HG02642 (cell line): ENCODE data around the gene ARID2.

Experiments
- ATAC-seq: cut with Tn5 transposase; IDR thresholded peaks from one replicate; pipeline ENCODE4 v1.9.1; 2021; ENCODE audit warnings: mild to moderate bottlenecking; ENCODE audit not compliant: unreplicated experiment, poor library complexity

ARID2 gene

DNA sequence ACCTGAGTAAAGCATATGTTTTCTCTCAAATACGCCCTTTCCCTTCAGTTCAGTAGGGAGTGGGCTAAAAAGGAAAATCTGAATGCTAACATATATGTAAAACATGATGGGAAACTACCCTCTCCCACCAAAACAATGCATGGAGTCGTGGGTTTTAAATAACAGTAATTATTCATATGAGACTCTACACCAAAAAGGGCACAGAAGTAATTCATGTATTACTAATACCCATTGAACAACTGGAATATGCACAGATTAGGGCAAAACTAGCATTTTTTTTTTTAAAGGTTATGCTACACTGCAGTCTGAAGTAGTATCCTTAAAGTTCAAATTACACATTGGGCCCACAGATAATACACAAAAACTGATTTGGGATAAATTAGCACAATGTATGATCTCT lies 8.1 kb upstream of the ARID2 start:
- no peak for ATAC-seq

DNA sequence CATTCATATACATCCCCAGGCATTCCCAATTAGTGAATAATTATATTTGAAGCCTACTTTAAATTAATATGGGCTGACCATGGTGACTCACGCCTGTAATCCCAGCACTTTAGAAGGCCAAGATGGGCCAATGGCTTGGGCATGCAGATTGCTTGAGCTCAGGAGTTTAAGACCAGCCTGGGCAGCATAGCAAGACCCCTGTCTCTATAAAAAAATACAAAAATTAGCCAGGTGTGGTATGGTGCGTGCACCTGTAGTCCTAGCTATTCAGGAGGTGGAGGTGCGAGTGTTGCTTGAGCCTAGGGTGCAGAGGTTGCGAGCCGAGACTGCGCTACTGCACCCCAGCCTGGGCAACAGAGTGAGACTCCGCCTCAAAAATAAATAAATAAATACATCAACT lies 7.6 kb upstream of the ARID2 start:
- no peak for ATAC-seq

DNA sequence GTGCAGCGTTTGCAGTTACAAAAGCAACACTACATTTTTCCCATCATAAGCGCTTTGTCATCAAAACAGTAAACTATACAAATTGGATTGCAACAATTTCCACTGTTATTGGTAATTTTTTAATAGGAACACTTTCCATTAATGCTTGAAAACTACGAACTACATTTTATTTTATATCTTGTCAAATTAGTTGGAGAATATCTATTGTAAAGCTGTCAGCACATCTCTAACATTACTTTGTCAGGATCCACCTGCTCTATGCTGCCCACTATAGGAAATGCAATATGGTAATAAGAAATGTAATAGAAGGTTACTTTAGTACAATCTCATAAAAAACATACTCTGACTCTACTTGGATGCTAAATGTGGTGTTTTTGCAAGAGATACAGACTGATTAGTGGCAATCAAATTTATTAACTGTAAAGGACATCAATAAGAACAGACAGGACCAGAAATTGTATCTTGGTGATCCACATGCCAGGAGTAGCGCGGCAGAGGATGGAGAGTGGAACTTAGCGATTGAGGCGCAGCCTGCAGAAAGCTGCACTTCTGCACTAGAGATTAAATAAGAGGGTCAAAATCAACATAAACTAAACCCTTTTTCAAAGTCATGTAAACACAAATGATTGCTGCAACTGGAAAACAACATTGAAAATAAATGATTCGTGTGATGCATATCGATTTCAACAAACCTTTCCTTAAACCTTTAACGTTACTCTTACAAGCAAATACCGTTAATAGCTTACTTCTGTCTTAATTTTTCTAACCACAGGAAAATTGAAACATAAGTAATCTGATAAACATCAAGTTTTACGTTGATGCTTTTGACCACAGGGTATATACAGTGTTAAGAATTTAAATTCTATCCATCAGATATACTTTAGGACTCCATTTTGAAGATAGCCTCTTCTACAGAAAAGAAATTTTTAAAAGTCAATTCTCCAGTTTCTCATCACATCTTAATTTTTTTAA lies 3.6 kb upstream of the ARID2 start:
- no peak for ATAC-seq

DNA sequence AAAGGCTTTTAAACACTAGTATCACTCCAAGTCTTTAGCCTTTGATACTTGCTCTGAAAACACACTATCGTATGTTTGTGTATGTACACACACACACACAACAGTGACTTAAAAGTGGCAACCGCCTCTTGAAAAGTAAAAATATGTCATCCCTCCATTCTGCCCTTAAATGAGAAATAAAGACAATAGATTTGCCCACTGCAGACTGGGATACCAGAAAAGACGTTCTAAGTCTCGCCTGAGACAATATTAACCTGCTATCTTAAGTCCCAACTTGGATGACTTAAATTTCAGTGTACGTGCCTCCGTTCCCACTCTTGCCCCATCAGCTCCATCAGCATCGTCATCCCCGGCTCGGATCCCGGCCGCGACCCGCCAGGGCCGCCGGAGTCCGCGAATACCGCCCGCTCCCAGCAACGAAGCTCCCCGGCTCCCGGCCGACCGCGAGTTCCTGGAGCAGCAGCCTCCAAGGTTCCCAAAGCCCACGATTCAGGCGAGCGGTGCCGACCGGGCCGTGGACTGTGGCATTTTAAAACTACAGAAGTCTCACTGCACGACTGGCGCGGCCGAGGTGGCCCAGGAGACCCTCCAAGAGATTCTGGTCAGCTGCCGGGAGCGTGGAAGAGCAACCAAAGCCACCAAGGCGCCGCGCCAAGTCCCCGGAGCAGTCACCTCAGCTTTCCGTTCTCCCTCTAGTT lies 2.8 kb upstream of the ARID2 start:
- ATAC-seq: no peak

DNA sequence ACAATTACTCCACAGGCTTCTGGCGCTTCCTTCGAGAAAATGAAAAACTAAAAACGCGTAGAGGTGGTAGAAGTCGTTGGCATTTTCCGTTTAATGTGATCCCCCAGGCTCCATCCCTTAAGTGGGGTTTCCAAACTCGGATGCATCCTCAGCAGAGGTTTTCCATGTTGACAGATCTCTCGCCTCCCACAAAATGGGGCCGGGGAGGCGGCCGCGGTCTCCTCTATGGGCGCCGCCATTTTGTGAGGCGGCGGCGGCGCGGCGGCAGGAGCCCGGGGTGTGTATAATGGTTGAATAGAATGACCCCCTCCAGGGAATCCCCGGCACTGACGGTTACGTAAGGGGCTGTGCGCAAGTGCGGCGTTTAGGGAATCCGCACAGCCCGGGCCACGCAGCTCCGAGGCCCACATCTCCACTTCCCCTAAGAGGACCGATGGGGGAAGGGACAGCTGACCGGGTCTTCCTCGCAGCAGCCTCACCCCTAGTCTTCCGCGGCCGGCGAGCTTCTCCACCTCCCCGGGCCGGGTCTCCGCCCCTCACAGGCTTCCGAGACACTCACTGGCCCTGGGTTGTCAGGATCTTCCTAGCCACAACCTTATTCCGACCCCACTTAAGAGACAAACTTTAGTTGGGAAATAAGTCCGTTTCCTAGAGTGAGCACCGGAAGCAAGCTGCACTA lies 2.1 kb upstream of the ARID2 start:
- peak; percentile 60 for ATAC-seq

DNA sequence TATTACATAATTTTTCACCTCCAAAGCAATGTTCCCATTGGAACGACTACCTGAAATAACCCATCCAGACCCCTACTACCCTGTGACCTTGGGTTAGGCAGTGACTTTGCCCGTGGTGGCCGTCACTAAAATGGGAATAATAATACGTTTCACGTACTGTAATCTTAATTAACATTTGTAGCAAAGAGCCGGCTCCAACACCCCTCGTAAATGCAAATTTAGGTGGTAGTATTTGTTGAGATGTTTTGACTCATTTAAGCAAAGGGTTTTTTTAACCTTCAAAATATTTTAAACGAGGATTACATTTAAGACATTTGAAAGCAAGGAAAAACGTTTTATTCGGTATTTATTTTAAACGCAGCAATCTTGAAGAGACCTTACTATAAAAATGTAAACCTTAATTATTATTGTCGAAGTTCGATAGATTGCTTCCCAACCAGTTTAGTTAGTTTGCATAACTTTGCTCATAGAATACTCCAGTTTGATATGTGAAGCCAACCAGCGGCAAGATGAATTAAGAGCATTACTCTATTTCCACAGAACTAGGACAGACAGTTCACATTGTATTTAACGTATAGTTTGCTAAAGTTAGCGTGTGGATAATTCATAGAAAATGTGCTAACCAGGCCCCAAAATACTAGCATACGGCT lies 1.4 kb upstream of the ARID2 start:
- no peak for ATAC-seq

DNA sequence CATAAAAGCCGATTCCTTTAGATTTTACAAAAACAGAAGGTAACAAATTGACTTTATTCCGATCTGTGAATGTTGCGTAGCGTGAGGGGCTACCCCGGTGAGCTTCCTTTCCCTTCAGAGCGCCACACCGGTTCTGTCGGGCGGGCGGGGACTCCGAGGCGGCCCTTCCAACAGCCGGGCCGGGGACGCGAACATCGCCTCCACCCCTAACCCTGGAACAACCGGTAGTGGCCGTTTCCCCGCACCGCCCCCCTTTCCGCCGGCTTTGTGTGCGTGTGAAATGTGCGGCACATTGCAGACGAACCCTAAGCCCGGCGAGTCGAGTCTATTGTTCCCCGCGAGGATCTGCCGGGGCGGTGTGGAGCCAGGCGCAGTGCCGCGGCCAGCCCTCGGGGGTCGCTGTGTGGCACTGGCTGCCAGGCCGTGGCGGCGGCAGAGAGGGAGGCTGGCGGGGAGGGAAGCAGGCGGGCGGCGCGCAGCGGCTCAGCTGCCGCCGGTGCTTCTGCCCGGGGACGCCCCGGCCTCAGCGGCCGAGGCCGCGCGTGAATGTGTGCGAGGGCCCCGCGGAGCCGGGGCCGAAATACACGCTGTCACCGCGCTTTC lies 775 bp upstream of the ARID2 start:
- ATAC-seq: peak; percentile 64

DNA sequence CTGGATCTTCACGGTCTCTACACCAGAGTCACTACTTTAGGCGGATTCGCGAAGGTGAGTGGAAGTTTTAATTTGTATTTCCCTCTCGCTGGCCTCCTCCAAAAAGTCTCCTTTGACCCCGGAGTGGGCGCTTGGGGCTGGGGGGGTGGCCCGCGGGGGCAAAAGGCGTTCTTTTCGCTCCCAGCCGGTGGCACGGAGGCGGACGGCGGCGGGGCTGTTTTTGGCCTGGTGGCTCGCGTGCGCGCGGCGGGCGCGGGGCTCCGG lies 510 bp downstream of the ARID2 start:
- no peak for ATAC-seq

DNA sequence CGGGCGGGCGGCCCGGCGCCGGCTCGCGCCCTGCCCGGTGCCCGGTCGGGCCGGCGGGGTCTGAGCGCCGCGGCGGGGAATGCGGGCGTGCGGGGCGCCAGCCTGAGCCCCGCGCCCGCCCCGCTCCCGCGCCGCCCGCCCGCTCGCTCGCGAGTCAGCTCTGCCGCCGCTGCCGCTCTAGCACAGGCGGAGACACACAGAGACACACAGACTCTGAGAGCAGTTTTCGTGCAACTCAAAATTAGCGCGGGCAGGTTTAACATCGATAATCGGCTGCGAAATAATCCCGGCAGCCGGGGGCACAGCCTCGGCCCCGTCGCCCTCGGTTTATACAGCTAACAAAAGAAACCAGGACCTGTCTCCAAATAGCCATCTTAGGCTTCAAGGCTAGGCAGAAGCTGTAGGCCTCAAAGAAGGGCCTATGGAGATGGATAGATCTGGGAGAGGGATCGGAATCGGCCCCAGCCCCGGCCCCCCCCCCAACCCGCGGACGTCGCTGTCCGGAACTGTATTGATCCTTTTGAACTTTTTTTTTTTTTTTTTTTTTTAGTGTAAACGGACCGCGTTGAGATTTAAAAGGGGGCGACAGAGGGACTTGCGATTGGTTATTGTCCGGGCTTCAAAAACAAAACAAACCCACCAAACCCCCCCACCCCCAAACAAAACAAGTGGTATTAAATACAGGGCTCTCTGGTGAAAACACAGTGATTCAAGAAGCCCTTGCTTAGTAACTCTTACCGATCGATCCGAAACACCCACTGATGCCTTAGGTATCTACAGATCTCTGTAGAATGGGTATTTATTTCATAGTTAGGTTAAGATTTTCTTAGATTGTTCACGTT lies 1.1 kb downstream of the ARID2 start:
- no peak for ATAC-seq

DNA sequence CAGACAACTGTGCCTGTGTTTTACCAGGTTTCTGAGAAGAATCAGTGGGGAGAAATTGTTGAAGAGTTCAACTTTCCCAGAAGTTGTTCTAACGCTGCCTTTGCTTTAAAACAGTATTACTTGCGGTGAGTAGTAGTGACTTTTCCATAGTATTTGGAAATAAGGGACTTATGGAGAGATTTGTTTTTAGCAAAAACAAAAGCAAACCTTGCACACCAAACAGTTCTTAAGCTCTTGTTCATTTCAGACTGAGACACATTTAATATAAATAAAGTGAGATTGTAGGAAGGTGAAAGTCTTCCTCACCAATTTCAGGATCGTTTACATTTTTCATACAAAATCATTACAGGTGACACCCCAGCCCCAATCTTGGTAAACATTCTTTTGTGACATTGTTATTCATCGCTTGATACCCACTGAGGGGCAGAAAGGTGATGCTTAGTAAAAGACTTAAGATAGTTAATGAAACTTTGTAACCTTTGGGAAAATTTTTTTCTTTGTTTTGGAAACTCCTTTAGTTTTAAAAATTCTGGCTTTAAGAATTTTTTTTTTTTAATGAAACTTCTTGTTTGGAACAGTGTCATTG lies 1.8 kb downstream of the ARID2 start:
- no peak for ATAC-seq

DNA sequence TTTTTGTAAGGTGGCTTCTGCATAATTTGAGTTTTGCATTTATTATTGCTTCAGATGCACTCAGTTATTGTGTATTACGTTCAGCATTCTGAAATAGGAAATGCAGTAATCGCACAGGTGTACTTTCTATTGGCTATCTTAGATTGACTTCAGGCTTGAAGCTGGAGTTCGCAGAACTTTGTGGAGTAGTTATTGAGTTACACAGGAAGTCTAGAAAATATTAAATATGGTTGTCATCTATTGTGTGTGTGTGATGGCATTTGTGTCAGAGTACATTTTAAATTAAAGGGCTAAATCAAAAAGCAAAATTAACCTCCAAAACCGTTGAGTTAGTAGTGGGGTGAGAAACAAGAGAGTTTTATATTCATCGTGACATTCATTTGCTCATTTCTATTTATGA lies 2.7 kb downstream of the ARID2 start:
- ATAC-seq: no peak

DNA sequence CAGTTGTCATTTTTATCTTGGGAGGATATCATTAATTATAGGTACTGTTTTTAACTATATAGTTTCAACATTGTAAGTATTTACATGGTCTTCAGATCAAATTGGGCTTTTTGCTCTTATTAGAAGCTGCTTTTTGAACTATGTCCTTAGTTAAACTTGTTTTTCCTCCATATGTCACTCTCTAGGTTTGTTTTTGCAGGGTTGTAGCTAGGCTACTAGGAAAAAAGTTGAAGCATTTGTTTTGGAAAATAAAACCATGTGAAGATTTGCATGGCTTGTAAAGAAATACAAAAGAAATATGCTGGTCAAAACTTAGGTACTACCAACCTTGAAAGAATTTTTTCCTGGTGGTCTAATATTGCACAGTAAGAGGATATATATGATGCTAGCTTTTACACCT lies 3.4 kb downstream of the ARID2 start:
- ATAC-seq: no peak

DNA sequence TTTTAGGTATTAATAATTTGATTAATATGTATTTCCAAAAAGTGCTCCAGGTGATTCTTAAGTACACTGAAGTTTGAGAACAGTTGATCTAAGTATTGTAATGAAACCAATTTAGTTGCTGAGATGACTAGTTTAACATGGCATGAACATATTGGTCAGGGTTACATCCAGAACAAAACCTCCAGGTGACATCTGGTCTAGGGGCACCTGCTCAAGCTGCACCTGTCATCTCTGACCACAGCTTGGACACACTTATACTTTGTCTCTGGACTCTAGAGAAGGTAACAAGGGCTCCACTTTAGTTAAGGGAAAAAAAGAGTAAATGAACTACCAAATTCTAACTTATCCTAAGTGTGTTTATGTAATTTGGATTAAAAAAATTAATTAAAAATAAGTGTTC lies 8.1 kb downstream of the ARID2 start:
- ATAC-seq: no peak

DNA sequence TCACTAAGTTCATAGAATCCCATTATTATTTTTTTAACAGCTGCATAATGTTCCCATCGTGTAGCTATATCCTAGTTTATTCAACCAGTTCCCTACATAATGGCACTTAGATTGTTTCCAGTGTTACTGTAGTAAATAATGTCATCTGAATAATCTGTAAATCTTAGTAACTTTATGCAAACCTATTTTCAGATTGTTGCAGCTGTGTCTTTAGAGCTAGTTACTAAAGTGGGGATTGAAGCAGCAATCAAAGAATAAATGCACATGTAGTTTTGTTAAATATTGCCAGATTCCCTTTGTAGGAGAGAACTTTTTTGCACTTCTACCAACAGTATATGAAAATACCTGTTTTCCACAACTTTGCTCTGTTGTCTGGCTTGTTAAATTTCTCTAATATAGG lies 13.1 kb downstream of the ARID2 start:
- no peak for ATAC-seq

DNA sequence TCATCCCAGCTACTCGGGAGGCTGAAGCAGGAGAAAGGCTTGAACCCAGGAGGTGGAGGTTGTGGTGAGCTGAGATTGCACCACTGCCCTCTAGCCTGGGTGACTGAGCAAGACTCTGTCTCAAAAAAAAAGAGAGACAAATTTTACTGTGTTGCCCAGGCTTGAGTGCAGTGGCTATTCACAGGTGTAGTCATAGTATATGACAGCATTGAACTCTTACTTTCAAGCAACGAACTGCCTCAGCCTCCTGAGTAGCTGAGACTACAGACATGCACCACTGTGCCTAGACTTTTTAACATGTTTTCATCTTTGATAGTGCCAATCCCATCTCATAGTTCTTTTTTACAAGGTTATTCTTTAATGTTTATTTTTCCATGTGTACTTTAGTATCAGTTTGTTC lies 13.7 kb downstream of the ARID2 start:
- ATAC-seq: no peak

DNA sequence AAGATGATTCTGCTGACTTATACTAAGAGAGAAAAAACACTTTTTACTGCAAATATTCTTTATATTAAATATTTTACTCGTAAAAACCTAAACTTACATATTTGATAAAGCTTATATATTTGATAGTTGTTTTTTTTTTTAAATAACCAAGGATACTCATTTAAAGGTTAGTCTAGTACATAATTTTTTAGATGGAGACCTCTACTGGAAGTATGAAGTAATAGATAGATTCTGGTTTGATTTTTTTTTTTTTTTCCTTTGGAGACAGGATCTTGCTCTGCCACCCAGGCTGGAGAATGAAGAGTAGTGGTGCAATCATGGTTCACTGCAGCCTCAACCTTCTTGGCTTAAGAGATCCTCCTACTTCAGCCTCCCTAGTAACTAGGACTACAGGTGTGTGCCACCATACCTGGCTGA lies 16.4 kb downstream of the ARID2 start:
- ATAC-seq: no peak

DNA sequence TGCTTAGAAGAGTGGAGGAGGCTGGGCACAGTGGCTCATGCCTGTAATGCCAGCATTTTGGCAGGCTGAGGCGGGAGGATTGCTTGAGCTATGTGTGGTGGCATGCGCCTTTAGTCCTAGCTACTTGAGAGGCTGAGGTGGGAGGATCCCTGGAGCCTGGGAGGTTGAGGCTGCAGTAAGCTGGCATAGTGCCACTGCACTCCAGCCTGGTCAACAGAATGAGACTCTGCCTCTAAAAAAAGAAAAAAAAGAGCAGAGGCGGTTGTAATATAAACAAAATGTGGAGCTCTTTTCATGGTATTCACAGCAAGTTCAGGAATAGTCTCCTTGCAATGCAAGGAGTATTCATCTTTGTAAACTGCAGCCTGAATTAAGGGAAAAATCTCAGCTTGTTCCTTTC lies 27.2 kb downstream of the ARID2 start:
- no peak for ATAC-seq

DNA sequence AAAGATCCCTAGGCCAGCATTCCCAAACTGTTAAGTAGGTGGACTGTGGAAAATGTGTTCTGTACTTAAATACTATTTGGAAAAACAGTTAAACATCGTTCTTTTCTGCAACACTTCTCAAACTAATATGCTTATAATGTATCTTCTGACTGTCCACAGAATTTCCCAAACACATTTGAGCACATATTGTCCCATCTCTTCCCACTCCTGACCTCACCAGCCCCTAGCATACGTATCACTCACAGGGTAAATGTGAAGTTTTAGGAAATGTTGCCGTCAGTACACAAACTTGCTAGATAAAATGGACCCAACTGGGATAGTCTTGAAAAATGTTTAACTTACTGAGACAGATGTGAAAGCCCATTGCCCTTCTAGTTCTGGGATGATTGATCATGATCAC lies 27.7 kb downstream of the ARID2 start:
- no peak for ATAC-seq

DNA sequence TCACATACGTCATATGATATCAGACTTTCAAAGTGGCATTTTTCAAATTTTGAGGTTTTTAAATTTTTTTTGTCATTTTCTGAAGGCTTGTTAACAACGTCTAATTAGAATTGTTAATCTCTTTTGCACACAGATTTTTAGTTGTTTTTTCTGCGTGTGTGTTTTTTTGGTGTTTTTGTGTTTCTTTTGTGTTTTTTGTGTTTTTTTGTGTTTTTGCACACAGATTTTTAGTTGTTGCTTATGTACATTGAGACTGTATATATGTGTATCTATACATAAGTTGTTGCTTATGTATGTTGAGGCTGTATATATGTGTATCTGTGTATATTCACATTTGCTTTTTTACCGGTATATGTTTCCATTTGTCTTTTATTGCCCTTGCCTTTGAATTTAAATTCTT lies 30.8 kb downstream of the ARID2 start:
- ATAC-seq: no peak
